SK-N-DZ (cell line): ENCODE measurements around the gene HOXA3.

Experiments
- DNase-seq: peaks from one replicate; pipeline ENCODE4 v3.0.0-alpha.2; 2015; ENCODE audit warnings: low spot score

HOXA3 gene

DNA sequence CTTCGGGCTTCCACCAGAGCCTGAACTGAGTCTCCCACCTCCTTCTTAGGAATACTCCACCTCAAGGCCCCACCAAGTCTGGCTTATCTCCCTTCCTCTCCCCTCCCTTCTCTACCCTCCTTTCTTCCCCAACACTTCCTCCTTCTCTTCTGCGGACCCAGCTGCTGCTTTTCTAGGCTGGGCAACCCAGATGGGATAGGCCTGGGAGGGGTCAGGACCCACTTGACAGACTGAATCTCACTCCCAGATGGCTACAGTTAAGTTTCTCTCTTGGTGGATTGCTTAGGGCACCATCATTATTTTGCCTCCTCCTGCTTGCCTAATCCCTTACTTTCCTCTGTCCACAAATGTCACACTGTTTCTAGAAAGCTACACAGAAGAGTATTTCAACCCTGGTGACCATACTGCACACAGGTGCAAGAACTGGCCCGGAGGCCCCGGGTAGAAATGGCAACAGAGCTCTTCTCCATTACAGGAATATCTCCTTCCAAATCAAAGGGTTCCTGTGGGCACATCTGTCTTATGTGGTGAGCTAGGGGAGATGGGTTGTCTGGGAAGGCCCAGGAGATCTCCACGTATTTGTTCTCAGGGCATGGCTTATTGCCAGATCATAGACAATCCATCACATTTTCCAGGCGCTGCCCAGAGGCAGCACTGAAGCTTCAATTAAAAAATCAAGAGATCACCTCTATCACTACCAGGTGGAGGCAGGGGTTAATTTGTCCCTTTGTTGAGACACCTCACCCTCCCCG is 37.8 kb upstream of the HOXA3 start:
- DNase-seq = no peak

DNA sequence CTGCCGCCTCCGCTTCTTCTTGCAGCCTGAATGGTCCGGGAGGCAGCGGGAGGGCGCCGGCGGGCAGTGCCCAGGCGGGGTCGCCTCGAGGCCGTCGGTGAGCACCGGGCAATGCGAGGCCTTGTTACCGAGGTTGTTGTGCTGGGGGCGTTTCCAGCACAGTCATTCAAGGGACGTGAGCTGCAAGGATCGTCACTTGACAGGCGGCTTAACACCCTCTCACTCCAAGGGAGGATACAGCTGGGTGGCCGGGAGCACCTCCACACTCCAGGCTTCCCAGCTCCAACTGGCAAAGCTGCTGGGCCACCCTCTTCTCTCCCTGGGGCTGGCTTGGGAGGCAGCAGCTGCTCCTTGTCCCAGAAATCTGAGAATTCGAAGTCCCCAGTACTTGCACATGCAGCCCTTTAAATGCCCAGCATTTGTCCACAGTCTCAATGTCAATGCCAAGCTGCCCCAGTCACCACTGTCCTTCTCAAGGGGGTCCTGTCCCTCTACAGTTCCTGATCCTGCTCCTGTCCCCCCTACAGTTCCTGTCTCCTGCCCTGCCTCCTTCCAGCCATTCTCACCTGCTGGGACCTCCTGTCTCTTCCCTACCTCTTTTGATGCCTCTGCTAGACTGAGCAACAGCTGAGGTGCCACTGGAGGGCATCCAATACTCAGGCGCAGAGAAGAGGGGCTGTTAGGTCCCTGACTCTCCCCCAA is 37.1 kb upstream of the HOXA3 start:
- no peak for DNase-seq

DNA sequence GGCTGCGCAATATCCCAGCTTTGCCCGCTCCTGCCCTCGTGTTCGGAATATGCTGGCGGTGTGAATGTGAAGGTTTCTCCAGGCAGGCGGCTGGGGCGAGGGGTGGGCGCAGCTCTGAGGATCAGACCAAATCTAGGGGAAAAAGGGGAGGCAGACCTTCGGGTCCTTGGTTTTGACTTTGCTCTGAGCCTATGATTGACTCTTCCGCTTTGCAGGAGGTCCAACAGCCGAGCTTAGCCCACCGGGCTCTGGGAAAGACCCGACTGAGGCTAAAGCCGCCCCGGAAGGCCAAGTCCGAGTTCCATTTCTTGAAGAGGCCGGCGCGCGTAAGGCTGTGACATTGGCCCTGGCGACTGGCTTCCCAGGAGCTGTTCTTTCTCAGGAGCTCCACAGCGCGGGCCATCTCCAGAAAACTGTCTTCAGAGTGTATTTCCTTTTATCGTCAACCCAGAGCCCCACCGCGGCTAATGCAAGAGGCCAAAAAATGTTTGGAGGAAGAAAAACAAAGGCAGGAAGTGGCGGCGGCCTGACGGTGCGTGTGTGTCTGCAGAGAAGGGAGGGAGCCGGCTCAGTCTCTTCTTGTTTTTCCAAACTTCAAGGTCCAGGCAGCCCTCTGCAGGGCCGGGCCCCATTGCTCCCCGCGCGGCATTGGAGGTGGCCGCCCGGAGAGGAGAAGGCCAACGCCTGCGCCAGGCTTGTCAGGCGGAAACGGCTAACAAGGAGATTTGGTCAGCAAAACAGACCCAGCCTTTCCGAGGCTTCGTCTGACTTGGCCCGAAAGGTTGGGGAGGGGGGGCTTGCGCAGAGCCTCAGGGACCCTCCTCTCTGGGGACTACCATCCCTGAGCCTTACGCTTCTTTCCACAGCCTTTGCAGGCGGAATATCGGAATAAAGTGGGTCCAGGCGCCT is 36.3 kb upstream of the HOXA3 start:
- no peak for DNase-seq

DNA sequence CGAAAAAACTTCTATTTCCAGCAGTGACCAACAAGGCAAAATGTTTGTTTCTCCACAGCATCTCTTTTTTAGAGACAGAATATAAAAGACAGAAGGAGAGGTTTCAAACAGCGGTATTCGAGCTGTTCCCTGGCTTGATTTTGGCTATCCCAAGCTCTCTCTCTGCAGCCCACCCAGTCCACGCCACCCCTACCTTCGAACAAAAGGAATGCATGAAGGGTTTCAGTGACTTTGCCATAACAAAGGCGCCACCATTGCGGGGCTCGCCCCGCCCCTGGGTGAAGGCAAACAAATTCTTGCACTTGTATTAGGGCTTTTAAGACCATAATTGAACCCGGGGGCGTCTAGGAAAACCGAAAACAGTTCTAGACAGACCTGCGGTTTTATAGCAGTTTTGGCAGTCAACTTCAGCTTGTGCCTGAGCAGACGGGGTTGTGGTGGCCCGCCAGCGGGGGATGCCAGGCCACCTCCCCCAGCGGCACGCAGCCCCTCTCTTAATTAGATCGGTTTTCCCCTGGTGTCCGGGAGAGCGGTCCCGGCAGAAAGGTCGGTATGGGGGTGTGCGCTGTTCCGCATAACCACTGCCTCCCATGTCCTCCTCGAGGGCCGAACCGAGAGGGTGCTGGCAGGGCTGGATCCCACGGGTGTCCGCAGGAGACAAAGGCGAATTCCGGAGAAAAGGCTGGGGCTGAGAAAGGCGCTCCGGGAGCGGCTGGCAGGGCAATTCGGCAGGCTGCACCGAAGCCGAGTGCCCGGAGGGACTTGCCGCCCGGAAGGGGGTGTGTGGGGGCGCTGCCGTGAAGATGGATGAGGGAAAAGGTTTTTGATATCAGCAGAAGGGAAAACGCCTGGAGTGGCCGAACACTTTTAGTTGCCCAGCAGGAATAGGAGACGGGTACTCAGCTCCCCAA is 35.3 kb upstream of the HOXA3 start:
- DNase-seq = no peak

DNA sequence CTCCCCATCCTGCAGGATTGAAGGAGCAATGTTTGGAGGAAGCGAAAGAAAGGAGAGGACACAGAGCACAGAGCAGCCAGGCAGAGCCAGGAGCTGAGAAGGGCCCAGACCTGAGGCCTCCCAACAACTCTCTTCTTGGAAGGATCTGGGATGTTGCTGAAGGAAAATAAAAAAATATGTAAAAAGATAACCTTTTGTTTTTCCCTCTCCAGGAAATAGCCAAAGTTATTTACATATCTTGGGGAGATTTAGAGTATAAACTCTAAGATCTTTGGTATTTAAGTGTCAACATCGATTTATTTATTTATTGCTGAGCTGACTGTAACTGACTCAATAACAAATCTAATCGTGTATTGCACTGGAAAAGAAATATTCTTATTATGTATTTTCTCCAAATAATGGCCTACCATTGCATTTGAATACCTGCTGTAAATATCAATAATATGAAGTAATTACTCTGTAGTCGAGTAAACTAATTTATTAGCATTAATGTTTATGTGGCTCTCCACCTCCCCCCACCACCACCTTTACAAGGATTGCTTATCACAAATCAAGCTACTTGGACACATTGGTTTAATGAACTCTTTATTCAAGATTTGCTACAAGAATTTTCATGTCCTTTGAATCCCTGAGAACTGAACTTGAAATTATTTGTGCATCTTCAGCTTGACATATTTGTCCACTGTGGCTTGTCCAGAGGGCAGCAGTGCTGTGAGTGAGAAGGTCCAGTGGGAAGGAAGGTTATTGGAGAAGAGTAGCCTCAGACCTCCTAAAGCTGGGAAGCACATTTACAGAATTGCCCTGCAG is 34.5 kb upstream of the HOXA3 start:
- no peak for DNase-seq

DNA sequence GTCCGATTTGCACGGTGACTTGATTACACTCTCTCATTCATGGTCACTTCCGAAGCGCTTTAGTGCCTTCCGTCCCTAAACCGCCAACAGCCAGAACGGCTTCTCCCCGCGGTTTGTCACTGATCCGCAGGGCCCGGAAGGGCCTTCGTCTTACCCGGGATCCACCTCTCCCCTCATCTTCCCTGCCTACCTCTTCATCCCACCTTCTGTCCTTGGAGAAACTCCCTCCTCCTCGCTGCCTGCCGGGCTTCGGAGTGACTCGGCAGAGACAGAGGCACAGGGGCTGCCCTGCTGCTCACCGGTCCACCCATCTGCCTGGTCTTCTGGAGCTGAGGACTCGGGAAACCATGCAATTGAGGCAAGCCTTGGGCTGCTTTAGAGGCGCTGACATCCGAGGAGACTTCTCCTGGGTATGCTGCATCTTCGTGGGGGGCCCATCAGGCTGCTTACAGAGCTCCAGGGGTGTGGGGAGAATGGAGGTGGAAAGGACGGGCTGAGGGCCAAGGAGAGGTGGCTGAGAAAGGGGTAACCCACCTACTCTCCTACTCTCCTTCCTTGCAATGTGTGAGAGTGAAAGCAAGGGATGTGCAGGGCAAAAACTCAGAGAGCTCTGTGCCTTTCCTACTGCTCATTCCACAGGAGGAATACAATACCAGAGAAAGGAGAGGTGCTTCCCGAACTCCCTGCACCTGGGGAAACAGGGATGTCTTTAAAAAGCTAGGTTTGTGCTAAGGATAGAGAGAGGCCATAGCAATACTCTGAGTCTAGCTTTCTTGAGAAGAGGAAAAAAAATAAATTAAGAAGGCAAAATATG is 33.7 kb upstream of the HOXA3 start:
- no peak for DNase-seq

DNA sequence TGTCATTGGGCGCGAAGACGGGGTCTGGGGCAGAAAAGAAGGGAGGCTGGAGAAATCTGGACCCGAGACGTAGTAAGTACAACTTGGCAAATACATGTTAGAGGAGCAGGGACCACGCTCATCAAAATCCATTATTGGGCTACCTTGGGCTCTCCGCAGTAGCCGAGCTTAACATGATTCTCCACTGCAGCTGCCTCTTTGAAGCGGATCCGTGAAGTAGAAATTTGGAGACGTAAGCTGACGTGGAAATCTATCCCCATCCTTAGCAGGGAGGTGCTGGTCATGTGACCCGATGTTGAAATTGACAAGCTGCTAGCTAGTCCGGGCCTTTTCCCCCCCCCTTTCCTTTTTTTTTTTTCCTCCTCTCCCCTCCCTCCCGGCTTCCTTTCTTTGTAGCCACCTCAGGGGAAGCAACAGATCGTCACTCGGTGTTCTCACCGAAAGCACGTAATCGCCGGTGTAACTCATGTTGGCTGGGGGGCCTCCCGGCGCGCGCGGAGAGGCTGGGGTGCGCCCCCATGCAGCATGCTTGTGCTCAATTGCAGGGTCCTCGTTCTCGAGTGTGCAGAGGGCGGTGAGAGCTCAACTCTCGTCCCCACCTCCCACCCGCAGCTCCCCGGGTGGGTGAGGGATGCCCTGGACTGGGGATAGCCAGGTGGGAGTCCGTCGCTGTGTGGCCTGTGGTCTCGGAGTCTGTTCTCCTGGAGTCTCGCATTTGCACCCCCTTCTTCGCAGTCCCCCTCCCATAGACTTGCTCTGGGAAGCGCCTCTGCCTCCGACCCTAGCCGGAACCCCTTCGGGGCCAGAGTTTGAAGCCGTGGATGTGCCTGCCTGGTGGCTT is 32.9 kb upstream of the HOXA3 start, which contains the start of gene HOXA11:
TSS of gene HOXA11 (minus strand) at position 220 of the 841 bp plus-strand sequence. CDS start at position 132, 88 bp downstream.
- DNase-seq = no peak

DNA sequence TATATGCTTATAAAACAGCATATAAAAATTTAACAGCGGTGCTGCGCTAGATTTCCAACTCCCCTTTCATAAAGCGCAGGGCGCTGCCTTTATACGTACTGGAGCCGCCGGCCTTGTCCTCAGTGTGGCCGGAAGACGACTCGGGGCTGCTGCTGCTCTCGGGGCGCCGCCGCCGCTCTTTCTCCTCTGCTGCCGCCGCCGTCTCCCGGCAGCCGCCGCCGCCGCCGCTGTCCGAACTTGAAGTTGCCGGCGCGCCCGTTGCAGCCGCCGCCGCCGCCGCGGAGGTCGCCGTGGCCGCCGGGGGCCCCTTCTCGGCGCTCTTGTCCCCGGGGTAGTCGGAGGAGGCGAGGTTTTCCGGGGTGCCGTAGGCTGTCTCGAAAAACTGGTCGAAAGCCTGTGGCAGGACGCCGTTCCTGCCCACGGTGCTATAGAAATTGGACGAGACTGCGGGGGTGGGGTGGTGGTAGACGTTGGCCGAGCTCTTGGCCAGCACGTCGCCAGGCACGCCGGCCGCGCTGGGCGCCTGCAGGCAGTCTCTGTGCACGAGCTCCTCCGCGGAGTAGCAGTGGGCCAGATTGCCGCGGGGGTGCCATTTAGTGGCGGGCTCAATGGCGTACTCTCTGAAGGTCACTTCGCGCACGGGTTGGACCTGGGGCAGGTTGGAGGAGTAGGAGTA is 32.1 kb upstream of the HOXA3 start:
- DNase-seq = no peak

DNA sequence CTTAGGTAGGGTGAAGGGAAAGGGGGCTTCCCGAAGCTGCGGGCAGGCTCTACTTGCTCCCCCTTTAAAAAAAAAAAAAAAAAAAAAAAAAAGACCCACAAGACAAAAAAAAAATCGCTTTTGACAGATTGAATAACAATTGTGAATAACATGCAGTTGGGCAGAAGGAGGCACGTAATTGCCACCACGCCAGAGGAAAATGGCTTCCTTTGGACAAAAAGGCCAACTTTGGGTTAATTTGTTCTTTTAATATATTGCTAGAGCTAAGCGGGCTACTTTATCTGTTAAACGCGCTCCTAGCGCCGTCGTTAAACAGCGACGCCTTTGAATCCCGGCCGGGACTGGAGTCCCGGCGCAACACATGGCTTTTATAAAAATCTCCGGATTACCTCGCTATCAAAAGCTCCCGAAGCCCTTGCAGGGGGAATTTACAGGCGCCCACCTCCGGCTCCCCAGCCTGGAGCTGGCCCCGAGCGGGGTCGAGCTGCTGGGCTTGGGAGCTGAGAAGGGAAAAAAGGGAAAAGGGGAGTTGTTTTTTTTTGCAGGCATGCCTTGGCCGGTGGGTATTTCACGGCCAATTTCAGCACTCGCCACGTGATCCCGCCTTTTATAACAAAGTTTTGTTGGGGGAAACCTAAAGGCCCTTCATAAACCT is 31.4 kb upstream of the HOXA3 start:
- no peak for DNase-seq

DNA sequence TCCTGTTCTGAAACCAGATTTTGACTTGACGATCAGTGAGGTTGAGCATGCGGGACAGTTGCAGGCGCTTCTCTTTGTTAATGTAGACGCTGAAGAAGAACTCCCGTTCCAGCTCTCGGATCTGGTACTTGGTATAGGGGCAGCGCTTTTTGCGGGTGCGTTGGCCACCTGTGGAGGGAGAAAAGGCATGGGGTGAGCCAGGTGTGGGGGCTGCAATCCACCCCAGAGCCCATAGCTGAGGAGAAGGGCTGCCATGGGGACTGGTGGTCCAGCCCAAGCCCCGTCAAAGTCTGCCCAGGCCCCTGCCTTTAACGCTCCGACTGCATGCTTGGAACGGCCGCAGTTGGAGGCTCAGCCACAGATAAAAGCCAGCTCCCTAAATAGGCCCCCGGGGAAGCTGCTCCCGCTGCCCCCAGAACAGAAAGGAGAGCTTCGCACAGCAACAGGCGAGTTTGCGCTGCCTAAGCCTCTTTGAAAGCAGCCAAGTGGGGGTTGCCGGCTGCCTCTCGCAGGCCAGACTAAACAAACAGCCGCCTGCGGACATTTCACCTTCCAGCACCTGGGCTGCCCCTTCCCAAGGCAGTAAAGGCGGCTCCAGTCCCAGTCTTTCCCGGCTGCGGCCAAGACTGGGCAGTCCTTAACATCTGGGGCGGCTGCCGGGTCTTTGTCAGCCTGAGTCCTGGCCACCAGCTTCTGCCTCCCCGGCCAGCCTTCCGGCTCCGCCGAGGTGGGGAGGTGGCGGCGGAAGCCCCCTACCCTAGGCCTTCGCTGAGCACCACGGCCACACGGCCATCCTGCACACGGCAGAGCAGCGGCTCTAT is 30.7 kb upstream of the HOXA3 start:
- no peak for DNase-seq

DNA sequence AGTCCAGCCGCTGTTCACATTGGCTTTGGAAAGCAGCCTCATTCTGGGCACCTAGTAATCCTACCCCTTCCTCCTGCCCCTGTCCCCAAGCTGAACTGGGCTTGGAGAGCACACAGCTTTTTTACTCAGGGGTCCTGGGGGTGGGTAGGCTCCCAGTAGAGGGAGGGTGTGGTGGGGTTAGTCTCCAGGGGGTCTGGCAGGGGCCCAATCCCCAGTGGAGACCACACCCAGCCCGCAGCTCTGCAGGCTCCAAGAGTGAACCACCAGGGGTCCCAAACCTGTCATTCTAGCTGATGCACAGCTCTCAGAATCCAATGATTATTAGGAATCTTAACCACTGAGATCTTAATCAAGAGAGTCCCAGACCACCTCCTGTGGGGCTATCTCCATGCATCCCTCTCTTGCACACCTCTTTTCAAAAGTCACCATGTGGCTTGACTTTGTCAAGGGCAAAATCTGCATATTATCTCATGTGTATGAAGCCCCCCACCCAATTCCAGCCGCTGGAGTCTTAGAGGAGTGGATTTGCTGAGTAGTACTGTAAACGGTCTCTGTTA is 30.0 kb upstream of the HOXA3 start:
- DNase-seq = no peak

DNA sequence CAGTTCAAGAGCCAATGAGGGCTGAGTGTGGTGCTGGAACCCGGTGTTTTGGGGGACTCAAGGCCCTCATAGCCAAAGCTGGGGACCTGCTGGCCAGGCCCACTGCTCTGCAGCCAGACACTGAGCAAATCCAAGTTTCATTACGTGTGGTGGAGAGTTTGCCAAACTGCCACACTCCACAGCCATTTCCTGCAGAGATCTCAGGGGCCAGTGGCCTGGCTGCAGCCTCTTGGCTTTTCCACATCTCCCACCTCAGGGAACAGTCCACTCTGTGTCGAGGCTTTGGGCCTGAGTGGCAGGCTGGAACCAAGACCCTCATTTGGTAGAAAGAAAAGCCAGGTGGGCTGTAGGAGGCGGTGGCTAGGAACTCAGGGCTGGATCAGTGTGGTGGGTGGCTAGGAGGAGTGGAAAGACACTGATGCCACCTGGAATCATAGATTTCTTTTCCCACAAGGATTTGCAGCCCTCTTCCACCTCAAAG is 29.5 kb upstream of the HOXA3 start:
- DNase-seq = no peak

DNA sequence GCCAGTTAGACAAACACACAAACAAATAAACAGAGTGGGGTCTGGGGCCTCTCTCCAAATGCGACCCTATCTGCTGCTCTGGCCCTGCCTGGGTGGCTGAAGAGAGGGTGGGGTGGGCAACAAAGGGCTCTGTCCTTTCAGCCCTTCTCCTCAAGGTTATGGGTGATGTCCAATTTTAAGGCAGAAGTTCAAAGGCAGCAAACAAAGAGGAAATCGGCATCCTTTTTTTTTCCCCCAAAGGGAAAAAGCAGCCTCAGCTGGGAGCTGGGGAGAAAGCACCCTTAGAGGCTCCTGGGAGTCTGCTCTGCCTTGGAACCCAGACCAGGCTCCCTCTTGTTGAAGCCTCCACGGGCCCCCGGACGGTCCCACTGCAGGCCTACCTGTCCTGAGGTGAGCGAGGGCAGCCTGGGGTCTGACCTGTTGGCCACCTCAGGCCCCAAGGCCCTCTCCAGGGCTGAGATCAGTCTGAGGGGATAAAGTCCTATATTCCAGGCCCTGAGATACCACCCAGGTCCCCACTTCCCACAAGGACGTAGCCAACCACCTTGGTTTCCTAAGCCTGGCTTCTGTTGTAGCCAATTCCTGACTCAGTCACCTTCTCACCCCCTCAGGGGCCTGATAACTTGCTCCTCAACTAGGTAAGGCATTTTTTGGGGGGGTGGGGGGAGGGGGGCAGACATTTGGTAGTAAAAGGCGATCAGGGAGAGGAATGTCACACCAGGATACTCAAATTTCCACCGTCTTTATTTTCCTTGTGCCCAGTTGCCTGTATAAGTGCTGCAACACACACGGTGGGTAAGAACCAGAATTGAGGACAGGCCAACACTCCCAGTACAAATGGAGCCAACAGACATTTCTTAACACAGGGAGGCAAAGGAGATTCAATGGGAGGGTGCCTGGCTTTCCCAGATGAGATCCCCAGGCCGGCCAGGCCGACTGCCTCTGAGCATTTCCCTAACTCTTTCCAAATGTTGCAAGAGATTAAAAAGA is 28.3 kb upstream of the HOXA3 start:
- no peak for DNase-seq
